Myocyte (in vitro differentiated cells): ENCODE measurements around the gene USP2. TPM values are rescaled to one million over a fixed set of nuclear protein-coding genes. Genes with fewer than 3 reads are reported as not detected.

Experiments
- DNase-seq: peaks from one replicate; pipeline ENCODE4 v3.0.0-alpha.2; 2012; ENCODE audit warnings: low read depth
- polyA plus RNA-seq: library from polyadenylated mRNA; unstranded; fragments of >200 nt; gene quantifications from one replicate; pipeline ENCODE4 v1.2.1, GENCODE V29; 2012; ENCODE audit warnings: missing spikeins
- total RNA-seq: library from RNA; depleted of rRNA; stranded (reverse); fragments of >200 nt; gene quantifications from 2 replicates; pipeline ENCODE4 v1.2.3, GENCODE V29; 2014

Gene USP2
- total RNA-seq, result 10.0 and 18.4 TPM in 2 replicates
- 19.2 TPM for polyA plus RNA-seq

GRCh38 chr11:119381181-119381988 lies at the start of gene USP2:
Gene USP2 (minus strand): TSS chr11:119381690. CDS start chr11:119373480, 8,210 bp downstream.
- DNase-seq, result peak; percentile 98

GRCh38 chr11:119427279-119427678 lies 45.8 kb upstream of the USP2 start:
- DNase-seq, result no peak

- DNase-seq, result no peak
Observed at GRCh38 chr11:119426142-119426541, 44.7 kb upstream of the USP2 start.

- DNase-seq, result no peak
Observed at GRCh38 chr11:119424775-119425174, 43.3 kb upstream of the USP2 start.

GRCh38 chr11:119424276-119424675 lies 42.8 kb upstream of the USP2 start:
- no peak for DNase-seq

- no peak for DNase-seq
Observed at GRCh38 chr11:119423509-119424254, 42.2 kb upstream of the USP2 start.

- DNase-seq, result no peak
Observed at GRCh38 chr11:119422809-119423508, 41.5 kb upstream of the USP2 start, which contains the start of gene THY1. Gene THY1 (minus strand): TSS chr11:119423172. CDS start chr11:119420905, 2,267 bp downstream.

GRCh38 chr11:119421941-119422808 lies 40.7 kb upstream of the USP2 start:
- no peak for DNase-seq

GRCh38 chr11:119421351-119421750 lies 39.9 kb upstream of the USP2 start:
- no peak for DNase-seq

- no peak for DNase-seq
Observed at GRCh38 chr11:119420631-119421030, 39.1 kb upstream of the USP2 start.

- DNase-seq, result no peak
Observed at GRCh38 chr11:119419834-119420492, 38.5 kb upstream of the USP2 start.

- DNase-seq, result no peak
Observed at GRCh38 chr11:119419246-119419645, 37.8 kb upstream of the USP2 start.

- no peak for DNase-seq
Observed at GRCh38 chr11:119418759-119419158, 37.3 kb upstream of the USP2 start.

- DNase-seq, result peak; percentile 82
Observed at GRCh38 chr11:119417726-119418540, 36.4 kb upstream of the USP2 start.

GRCh38 chr11:119416606-119417580 lies 35.4 kb upstream of the USP2 start:
- peak; percentile 84 for DNase-seq

- no peak for DNase-seq
Observed at GRCh38 chr11:119415966-119416365, 34.5 kb upstream of the USP2 start.

GRCh38 chr11:119415517-119415916 lies 34.0 kb upstream of the USP2 start:
- no peak for DNase-seq

- DNase-seq, result no peak
Observed at GRCh38 chr11:119414734-119415133, 33.2 kb upstream of the USP2 start.
